Breast epithelium (tissue), 3 donors: ENCODE results near the gene NRXN3.

ENCODE experiments used
- CTCF ChIP-seq, 3 donors: fragments of 450-650 bp; IDR thresholded peaks; one replicate each; pipeline ENCODE4 v1.5.1; 2016 to 2017; ENCODE audit warnings: antibody characterized with exemption in 3 of 3, mild to moderate bottlenecking in 3 of 3, moderate library complexity in 3 of 3
- POLR2A ChIP-seq: fragments of 450-650 bp; IDR thresholded peaks from one replicate; pipeline ENCODE4 v1.6.1; 2016; ENCODE audit warnings: antibody characterized with exemption, mild to moderate bottlenecking, moderate library complexity

- TF ChIP-seq CTCF (IDR thresholded peaks at IDR 0.05), result no peak
- no peak for TF ChIP-seq POLR2A
These were observed 38.6 kb upstream of the NRXN3 start for GRCh38 chr14:78131616-78132015.
